HG02885 (cell line): Measurements from ENCODE around the gene ZNF750.

Source experiments
- ATAC-seq: cut with Tn5 transposase; IDR thresholded peaks from one replicate; pipeline ENCODE4 v1.9.1; 2021; ENCODE audit warnings: mild to moderate bottlenecking; ENCODE audit not compliant: unreplicated experiment, poor library complexity

ZNF750 gene

GRCh38 chr17:82815354-82815753 lies 24.5 kb downstream of the ZNF750 start:
- ATAC-seq = no peak

- ATAC-seq = no peak
Measured at GRCh38 chr17:82814834-82815233, 25.0 kb downstream of the ZNF750 start.

GRCh38 chr17:82813299-82814051 lies 26.3 kb downstream of the ZNF750 start:
- no peak for ATAC-seq

DNA sequence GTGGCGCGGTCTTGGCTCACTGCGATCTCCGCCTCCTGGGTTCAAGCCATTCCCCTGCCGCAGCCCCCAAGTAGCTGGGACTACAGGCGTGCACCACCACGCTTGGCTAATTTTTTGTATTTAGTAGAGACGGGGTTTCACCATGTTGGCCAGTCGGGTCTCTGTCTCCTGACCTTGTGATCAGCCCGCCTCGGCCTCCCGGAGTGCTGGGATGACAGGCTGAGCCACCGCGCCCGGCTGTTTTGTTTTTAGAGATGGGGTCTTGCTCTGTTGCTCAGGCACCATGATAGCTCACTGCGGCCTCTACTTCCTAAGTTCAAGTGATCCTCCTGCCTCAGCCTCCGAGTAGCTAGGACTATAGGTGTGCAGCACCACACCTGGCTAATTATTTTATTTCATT lies 27.2 kb downstream of the ZNF750 start:
- ATAC-seq = no peak

DNA sequence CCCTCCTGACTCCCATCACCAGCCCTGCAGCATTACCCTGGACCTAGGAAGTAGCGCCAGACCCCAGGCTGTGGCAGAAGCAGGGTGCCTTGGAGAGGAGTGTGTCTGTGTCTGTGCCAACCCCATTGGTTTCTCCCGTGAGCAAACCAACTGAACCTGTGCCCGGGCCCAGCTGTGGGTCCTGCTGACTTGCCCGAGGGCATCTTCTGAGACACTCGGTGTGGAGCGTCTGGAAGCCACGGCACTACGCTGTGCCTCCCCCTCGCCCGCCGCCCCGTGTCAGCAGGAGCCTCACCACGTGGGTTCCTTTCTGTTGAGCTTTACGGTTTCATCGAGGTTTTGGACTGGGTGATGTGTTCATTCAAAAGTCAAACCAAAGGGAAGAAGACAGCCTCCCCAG lies 27.8 kb downstream of the ZNF750 start:
- ATAC-seq = no peak

DNA sequence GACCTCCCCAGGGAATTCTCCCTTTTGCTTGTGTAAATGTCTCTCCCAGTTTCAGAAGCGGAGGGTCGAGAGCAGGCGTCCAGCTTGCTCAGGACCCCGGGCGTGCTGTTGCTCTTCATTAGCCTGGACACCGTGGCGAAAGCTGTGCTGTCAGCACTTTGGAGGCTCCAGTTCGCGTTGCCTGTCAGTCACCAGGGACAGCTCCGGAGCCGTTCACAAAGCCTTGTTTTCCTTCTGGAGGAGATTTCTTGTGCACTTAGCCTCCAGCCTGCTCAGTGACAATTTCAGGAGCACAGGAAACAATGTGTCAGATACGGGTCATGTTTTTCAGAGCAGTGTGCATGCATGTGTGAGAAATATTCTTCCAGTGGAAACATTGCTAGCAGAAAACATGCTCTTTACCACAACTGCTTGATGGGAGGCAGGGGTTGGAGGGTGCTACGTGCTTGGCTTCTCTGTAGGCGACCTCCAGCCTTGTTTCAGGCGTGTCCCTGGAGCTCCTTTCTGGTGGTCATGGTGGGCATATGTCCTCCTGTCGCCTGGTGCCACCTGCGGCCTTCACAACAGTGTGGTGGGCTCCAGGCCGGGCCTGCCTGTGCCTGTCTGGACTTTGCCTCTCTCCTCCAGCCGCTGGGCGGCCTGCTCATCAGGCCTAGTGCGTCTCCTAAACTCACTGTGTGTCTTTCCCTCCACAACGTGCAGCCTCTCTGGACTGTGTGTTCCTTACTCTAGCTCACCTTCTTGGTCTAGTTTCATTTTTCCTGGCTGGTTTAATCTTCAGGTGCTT lies 29.0 kb downstream of the ZNF750 start:
- ATAC-seq = no peak

DNA sequence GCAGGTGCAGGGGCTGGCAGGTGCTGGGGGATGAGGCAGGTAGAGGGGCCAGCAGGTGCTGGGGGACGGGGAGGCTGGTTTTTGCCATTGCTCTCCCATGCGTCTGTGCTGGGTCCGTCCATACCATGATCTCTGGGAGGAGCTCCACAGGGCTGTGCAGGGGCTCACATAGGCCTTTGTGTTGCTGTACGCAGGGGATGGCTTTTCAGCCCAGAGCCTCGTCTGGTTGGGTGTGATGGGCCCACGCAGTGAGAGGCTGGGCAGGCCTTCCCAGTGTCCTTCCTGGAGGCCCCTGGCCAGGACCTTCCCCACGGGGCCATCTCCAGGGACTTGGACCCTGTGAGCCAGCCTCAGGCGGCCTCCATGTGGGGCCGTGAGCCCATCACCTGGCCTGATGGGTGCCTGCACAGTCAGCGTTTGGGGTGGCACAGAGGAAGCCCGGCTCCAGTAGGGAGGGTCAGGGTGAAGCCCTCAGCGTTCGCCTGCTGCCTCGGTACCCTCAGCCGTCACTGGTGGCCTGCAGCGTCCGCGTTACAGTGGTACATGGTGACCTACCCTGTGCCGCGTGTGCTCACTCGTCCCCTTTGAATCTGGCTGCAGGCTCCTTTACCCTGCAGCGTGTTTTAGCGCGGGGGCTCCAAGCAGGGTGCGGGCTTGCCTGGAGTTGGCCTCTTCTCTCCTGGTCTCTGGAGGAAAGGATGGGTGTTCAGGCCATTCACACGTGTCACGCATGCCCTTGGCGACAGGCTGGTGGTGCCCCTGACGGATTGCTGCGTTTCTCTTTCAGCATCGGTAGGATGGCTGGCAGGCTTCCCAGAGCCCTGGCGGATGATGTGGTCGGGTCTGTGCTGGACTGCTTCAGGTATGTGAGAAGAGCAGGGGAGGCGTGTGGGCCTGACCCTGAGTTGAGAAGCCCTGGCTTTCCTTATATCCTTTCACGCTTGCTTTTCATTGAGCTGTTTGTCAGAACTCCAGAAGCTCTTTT lies 30.6 kb downstream of the ZNF750 start:
- no peak for ATAC-seq

DNA sequence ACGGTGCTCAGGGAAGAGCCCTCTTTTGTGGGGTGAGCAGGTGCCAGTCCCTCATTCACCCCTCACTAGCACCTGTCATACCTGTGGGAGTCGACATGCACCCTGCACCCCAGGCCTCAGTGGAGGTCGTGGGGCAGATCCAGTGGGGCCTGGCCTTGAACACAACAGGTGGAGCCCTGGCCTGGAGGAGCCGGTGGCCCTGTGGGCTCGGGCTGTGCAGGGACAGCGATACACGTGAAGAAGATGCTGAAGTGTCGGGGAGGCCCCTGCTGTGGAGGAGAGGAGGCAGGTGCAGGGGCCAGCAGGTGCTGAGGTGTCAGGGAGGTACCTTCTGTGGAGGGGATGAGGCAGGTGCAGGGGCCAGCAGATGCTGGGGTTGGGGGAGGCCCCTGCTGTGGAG lies 31.8 kb downstream of the ZNF750 start:
- no peak for ATAC-seq

GRCh38 chr17:82807562-82807961 lies 32.3 kb downstream of the ZNF750 start:
- no peak for ATAC-seq

DNA sequence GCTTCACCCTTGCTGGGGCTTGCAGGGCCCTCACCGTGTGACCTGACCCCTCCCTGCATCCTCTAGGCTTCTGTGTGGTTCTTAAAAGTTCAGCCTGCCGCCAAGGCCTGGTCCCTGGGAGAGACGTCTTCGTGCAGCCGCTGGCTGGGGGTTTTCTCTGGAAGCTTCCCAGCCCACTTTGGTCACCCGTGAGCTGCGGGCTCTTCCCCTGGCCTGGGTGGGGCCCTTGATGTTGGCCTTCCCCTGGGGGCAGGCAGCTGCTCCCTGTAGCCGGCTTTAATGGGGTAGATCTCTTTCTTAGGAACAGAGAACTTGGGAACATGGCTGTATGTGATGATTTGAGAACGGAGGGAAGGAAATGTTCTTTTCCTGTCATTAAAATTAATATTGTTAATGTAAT lies 32.7 kb downstream of the ZNF750 start:
- ATAC-seq = no peak

GRCh38 chr17:82806645-82807044 lies 33.2 kb downstream of the ZNF750 start:
- ATAC-seq = no peak

DNA sequence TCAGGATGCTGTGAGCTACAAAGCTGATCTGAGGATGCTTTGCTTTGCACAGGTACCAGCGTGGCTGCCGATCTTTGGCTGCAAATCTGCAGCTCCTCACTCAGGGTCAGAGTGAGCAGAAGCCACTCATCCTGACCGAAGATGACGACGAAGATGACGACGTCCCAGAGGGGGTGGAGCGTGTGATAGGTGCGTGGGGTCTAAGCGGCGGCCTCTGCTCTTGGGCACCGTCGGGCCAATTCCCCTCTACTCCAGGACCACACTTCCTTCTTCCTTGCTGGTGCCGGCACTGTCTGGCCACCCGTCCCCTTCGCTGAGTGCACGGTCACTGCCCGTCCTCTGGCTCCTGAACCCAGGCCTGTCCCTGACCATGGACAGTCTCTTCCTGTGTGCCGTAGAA lies 34.0 kb downstream of the ZNF750 start:
- no peak for ATAC-seq

DNA sequence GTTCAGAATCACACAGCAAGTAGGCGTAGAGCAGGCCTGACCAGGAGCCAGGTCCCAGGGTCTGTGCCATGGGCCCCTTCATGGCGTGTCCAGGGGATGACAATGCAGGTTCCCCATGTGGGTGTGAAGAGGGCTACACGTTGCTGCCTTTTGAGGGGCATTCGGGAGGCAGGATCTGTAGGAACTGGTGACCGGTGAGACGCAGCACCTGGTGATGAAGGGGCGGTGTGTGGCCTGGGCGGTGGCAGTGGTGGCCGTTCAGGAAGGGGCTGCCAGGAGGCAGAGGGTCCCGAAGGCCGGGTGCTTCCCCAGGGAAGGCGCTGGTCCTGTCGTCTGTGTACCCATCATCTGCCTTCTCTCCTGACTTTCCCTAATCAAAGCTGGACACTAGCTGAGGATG lies 34.6 kb downstream of the ZNF750 start:
- ATAC-seq = no peak

DNA sequence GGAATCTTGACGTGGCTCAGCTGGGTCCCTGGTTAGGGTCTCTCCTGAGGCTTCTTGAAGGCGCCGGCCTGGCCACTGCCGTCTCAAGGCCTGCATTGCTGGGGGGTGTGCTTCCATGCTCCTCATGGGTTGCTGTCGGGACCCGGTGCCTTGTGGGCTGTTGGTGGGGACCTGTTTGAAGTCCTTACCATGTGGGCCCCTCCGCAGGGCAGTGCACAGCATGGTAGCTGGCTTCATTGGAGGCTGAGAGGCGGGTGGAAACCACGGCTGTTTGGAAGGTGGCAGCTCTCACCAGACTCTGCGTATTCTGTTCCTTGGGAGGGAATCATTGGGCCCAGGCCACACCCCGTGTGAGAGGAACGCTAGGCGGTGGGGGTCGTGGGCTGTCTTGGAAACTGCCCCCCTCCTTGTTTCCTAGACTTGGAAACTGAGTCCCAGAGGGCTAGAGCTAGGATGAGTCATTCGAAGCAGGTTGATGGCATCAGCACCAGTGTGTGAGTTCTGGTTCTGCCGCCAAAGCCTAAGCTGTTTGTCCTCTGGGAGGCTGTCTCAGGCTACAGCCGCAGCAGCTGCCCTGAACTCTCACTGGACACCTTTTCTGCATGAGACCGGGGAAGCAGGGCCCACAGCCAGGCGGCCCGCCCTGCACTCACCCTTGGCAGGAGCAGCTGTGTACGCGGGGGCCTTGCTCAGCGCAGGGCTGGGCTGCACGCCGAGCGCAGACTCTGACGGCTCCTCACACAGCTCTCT lies 35.2 kb downstream of the ZNF750 start:
- no peak for ATAC-seq

DNA sequence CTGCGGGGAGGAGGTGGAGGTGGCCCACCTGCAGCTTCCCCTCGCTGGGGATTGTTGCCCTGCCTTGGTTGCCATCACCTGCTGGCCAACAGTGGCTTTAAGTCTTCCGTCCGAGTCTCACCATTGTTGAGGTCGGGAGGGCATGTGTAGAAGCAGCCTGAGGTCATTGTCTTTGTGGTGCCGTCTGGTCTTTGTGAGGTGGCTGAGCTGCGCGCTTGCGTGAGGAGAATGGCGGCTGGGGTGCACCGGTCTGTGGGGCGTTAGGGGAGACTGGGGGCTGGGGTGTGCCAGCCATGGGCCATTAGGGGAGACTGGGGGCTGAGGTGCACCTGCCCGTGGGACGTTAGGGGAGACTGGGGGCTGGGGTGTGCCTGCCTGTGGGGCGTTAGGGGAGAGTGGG lies 36.2 kb downstream of the ZNF750 start:
- ATAC-seq = no peak

- no peak for ATAC-seq
Measured at GRCh38 chr17:82803185-82803584, 36.6 kb downstream of the ZNF750 start.

DNA sequence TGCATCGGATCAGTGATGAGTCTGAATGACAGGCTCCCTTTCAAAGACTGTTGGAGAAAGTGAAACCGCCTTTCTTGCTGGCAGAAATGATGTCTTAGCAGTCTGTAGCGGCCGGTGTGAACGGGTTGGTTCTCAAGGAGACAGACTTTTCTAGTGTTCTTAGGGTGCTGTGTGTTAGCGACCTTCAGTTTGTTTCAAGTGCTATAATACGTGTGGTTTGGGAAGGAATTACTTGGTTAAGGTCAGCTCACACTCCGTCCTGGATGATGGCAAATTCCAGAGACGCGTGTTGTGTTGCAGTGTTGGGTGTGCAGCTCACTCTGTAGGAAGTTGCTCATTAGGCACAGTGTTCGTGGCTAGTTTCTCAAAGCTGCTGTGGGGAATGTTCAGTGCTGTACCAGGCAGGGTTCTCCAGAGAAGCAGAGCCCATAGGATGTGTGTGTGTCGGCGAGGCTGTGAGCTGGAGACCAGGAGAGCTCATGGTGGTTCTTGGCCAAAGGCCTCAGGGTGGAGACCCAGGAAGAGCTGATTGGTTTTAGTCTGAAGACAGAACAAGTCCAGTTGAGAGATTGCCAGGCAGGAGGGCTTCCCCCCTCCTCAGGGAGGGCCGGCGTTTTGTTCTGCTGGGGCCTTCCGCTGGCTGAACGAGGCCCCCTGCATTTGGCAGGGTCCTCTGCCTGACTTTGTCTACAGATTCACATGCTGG lies 37.6 kb downstream of the ZNF750 start:
- no peak for ATAC-seq

DNA sequence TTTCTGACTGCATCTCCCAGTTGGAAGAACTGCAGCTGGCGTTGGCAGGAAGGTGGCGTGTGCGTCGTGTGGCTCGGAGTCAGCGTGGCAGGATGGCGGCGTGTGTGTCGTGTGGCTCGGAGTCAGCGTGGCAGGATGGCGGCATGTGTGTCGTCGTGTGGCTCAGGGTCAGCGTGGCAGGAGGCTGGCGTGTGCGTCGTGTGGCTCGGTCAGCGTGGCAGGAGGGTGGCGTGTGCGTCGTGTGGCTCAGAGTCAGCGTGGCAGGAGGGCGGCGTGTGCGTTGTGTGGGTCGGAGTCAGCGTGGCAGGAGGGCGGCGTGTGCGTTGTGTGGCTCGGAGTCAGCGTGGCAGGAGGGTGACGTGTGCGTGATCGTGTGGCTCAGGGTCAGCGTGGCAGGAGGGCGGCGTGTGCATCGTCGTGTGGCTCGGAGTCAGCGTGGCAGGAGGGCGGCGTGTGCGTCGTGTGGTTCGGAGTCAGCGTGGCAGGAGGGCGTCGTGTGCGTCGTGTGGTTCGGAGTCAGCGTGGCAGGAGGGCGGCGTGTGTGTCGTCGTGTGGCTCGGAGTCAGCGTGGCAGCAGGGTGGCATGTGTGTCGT lies 38.3 kb downstream of the ZNF750 start:
- no peak for ATAC-seq

DNA sequence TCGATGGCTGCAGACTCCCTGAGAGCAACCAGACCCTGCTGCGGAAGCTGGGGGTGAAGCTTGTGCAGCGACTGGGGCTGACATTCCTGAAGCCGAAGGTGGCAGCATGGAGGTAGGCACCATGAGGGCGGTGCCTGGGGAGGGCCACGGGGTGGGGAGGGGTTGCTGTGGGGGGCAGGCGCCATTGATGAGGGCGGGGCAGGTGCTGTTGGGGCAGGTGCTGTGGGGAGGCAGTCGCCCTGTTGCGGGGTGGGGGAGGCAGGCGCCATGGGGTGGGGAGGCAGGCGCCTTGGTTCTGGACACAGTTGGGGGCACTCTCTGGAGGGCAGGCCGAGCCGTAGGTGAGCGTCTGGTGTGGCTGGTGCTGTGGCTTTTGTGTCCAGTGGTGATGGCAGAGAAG lies 38.9 kb downstream of the ZNF750 start:
- no peak for ATAC-seq
